ENCODE measurements around the gene GSC2. TPM values are rescaled to one million over a fixed set of nuclear protein-coding genes. Genes with fewer than 3 reads are reported as not detected.

GSC2 gene
- total and polyA plus RNA-seq, 2 of the 8 experiments (the other 6 are each of a cell fraction or from before 2014, with no cell fraction given), result 0.17 to 0.48 TPM

- Histone ChIP-seq H3K4me2 (ENCODE audit: insufficient read depth in 1 of 2, low read depth in 2 of 2, low read length in 2 of 2) (no peak overlapping the region), H4K5ac (ENCODE audit: insufficient read length, low read depth, low read length) (no peak overlapping the region), H3K27ac (ENCODE audit: low read depth, low read length) (no peak overlapping the region), H3K56ac (replicated peaks; ENCODE audit: insufficient read length, low read depth, low read length) (no peak overlapping the region), H4K20me1 (replicated peaks in 1 of 2; ENCODE audit: control insufficient read depth in 1 of 2, insufficient read depth in 2 of 2, low read length in 2 of 2) (peaks cover 0 to 3% of the 10 kb centered on the region in 2 experiments), H3K4ac (replicated peaks; ENCODE audit: insufficient read length, low read depth, low read length) (no peak overlapping the region), H3K79me1 (ENCODE audit: low read depth, low read length) (no peaks in the 10 kb centered on the region), H2BK120ac (replicated peaks; ENCODE audit: low read depth, low read length) (no peak overlapping the region), H3K14ac (ENCODE audit: insufficient read length) (no peak overlapping the region), H3K4me3 (ENCODE audit: extremely low read depth in 1 of 4, insufficient read depth in 2 of 4, low read depth in 3 of 4, low read length in 4 of 4) (no peak overlapping the region), H2BK20ac (ENCODE audit: low read length) (no peak overlapping the region), H2BK12ac (ENCODE audit: low read depth, low read length) (no peak overlapping the region), H4K91ac (replicated peaks; ENCODE audit: insufficient read length, low read length) (no peak overlapping the region), H3K4me1 (replicated peaks in 1 of 4; ENCODE audit: control insufficient read depth in 3 of 4, insufficient read depth in 4 of 4, low read length in 3 of 4) (peaks cover 0 to 4% (median 0%) of the 10 kb centered on the region in 4 experiments; a peak in 1 of 7 replicates), H3K36me3 (ENCODE audit: control insufficient read depth in 2 of 4, insufficient read depth in 4 of 4, low read length in 3 of 4) (peaks cover 2 to 21% (median 3%) of the 10 kb centered on the region in 4 experiments; a peak in 3 of 8 replicates), H3K79me2 (ENCODE audit: control insufficient read depth in 1 of 2, insufficient read depth in 2 of 2, low read length in 2 of 2) (no peaks in the 10 kb centered on the region), H3K9me3 (ENCODE audit: insufficient read depth in 2 of 2, low read depth in 1 of 2, low read length in 1 of 2) (no peaks in the 10 kb centered on the region), H2AFZ (ENCODE audit: low read length) (no peak overlapping the region), H3K27me3 (replicated peaks in 1 of 4; ENCODE audit: control insufficient read depth in 3 of 4, extremely low read depth in 1 of 4, insufficient read depth in 3 of 4, low read length in 3 of 4) (no peaks in the 10 kb centered on the region), H3K18ac (ENCODE audit: extremely low read depth, low read length) (no peak overlapping the region), H2AK5ac (ENCODE audit: low read depth, low read length) (no peak overlapping the region), H3K23me2 (ENCODE audit: low read depth, low read length) (no peaks in the 10 kb centered on the region), H4K8ac (ENCODE audit: extremely low read depth, insufficient read depth, low read length) (no peak overlapping the region), H2BK15ac (ENCODE audit: low read length) (no peak overlapping the region), H3K23ac (ENCODE audit: insufficient read length) (no peak overlapping the region), H3K9ac (replicated peaks in 1 of 4; ENCODE audit: extremely low read depth in 1 of 4, low read depth in 3 of 4, low read length in 3 of 4) (no peak overlapping the region), H2BK5ac (ENCODE audit: low read depth, low read length) (no peak overlapping the region)
- POLR2A ChIA-PET (ENCODE audit: partially characterized antibody), result interaction anchor here (0.8 to 1.6 kb wide), 3 partner anchors 12 to 20 kb away, joined by 3 to 4 read pairs (median 3); partner anchors contain the start of gene SLC25A1
- TF ChIP-seq KDM1A (IDR thresholded peaks at IDR 0.05; ENCODE audit: borderline replicate concordance, low read length) (no peak), RFX5 (IDR thresholded peaks at IDR 0.05; ENCODE audit: borderline replicate concordance, low read depth, low read length) (no peak), E2F6 (IDR thresholded peaks at IDR 0.05) (no peak), POLR2A (IDR thresholded peaks at IDR 0.05; ENCODE audit: control extremely low read depth in 1 of 2, low read depth in 2 of 2, low read length in 2 of 2) (no peak), JUN (IDR thresholded peaks at IDR 0.05; ENCODE audit: low read depth, low read length) (no peak), RAD21 (IDR thresholded peaks at IDR 0.05 in 1 of 2, conservative IDR thresholded peaks at IDR 0.05 in 1 of 2; ENCODE audit: low read depth in 2 of 2, low read length in 2 of 2) (no peak), CBX8 (IDR thresholded peaks at IDR 0.05; ENCODE audit: borderline replicate concordance, low read depth, low read length) (no peak)
- FAIRE-seq (no peak), DNase-seq (ENCODE audit: low read depth in 1 of 2, low spot score in 2 of 2) (no peak)
- WGBS, 2 experiments (ENCODE audit: extremely low coverage in 1 of 2, insufficient coverage in 1 of 2, insufficient read length in 1 of 2, insufficient replicate concordance in 2 of 2, low coverage in 1 of 2, low lambda C conversion rate in 2 of 2, missing lambda C conversion rate in 1 of 2), result 89% methylated on average over 8 of the region's 8 CpGs; no CpG with 5 or more reads in 1 of the 2 experiments
- CTCF ChIA-PET (ENCODE audit: partially characterized antibody), result interaction anchor here (0.8 to 1.5 kb wide), 3 partner anchors 9 to 21 kb away, joined by 3 to 5 read pairs (median 3); partner anchors contain the start of gene SLC25A1
Measured at GRCh38 chr22:19199479-19199878, 49.4 kb upstream of the GSC2 start.

Data from H1 (cell line).